HG03565 (cell line): ENCODE measurements around the gene COL13A1.

Experiments
- ATAC-seq: cut with Tn5 transposase; IDR thresholded peaks from one replicate; pipeline ENCODE4 v1.9.1; 2021; ENCODE audit warnings: mild to moderate bottlenecking, moderate library complexity; ENCODE audit not compliant: unreplicated experiment

Gene COL13A1

GRCh38 chr10:70000262-70000661 is 198.6 kb downstream of the COL13A1 start:
- ATAC-seq = no peak

GRCh38 chr10:70007116-70007820 is 205.6 kb downstream of the COL13A1 start:
- no peak for ATAC-seq
